Bronchial epithelial cell (primary cell): ENCODE data around the gene MCF2L2. TPM values are rescaled to one million over a fixed set of nuclear protein-coding genes. Genes with fewer than 3 reads are reported as not detected.
A peak's percentile ranks its signal among the peaks of the same experiment; 100 is the strongest.

Experiments
- DNase-seq: peaks from one replicate; pipeline ENCODE4 v3.0.0-alpha.2; 2010; ENCODE audit warnings: low read depth
- FAIRE-seq: peaks from 2 replicates; lab custom pipeline; 2011; peaks lifted over from hg19 to GRCh38; lab: Jason Lieb, UNC
- H3K27me3 ChIP-seq: 2 replicates; pipeline ENCODE4 v1.5.1; 2011; ENCODE audit warnings: low read length; ENCODE audit not compliant: control insufficient read depth, insufficient read depth
- H3K36me3 ChIP-seq: 2 replicates; pipeline ENCODE4 v1.5.1; 2011; ENCODE audit warnings: low read length; ENCODE audit not compliant: control insufficient read depth, insufficient read depth
- H3K4me3 ChIP-seq: 2 replicates; pipeline ENCODE4 v1.5.1; 2011; ENCODE audit warnings: mild to moderate bottlenecking, low read depth, low read length, control low read depth
- total RNA-seq: library from RNA; depleted of rRNA; stranded (reverse); fragments of >200 nt; gene quantifications from 2 replicates; pipeline ENCODE4 v1.2.1, GENCODE V29; 2014
- TF ChIP-seq, protein P1 (sequence below): IDR thresholded peaks from 2 replicates; pipeline ENCODE4 v1.5.1; 2011; ENCODE audit warnings: mild to moderate bottlenecking, moderate library complexity, low read length, control low read depth, inconsistent platforms; ENCODE audit not compliant: insufficient read depth, severe bottlenecking

The MCF2L2 gene
- total RNA-seq, 1 donor from 2014 or later: 0.26 TPM

DNA sequence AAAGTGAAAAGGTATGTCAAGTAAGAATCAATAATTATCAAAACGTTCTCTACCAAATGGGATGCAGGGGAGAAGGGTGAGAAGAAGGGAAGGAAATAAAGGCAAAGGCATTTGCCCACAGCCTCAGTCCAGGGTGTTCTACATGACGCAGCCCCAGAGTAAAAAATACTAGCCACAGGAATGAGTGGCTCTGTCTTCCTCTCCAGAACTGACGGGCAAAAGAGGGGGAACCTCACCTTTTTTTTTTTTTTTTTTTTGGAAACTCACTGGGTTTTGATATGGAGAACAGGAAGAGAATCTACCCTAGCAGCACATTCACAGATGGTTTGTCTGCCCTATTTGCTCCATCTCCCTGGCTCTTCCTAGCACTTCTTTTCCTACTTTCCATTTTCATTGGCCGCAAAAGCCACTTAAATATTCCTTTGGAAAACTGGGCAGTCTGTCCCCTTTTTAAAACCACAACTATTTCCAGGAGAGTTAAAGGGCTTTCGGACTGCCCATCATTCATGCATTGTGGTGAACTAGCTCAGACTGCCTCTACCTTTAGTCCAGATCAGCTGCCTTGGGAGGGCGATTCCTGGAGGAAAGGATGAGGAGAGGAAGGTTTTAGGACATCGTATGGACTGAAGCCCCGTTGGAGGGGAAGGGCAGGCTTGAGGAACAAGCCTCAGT, 147.2 kb downstream of the MCF2L2 start:
- no peak for FAIRE-seq
- no peak overlapping the region for H3K4me3 ChIP-seq
- TF ChIP-seq, protein P1, sequence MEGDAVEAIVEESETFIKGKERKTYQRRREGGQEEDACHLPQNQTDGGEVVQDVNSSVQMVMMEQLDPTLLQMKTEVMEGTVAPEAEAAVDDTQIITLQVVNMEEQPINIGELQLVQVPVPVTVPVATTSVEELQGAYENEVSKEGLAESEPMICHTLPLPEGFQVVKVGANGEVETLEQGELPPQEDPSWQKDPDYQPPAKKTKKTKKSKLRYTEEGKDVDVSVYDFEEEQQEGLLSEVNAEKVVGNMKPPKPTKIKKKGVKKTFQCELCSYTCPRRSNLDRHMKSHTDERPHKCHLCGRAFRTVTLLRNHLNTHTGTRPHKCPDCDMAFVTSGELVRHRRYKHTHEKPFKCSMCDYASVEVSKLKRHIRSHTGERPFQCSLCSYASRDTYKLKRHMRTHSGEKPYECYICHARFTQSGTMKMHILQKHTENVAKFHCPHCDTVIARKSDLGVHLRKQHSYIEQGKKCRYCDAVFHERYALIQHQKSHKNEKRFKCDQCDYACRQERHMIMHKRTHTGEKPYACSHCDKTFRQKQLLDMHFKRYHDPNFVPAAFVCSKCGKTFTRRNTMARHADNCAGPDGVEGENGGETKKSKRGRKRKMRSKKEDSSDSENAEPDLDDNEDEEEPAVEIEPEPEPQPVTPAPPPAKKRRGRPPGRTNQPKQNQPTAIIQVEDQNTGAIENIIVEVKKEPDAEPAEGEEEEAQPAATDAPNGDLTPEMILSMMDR: no peak
- DNase-seq: no peak
- no peaks in the 10 kb centered on the region for H3K36me3 ChIP-seq
- no peaks in the 10 kb centered on the region for H3K27me3 ChIP-seq

DNA sequence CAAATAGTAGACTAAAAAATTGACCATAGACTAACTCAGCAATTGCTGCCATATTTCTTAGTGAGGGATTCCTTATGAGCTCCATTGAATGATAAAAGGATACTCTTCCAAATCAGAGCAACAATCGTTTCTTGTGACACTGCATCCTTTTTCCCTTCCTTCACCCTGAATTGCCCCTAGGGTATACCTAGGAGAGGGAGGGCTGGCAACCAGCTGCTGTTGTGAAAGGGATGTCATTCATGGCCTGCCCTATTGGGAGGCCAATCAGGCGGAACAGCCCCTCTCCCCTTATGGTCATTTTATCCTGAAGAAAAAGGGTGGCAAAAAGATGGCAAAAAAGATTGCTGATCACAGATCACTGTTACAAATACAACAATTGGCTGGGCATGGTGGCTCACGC, 149.0 kb downstream of the MCF2L2 start:
- H3K4me3 ChIP-seq: no peak overlapping the region
- FAIRE-seq: no peak
- TF ChIP-seq, protein P1: no peak
- DNase-seq: no peak
- no peaks in the 10 kb centered on the region for H3K27me3 ChIP-seq
- H3K36me3 ChIP-seq: no peaks in the 10 kb centered on the region

DNA sequence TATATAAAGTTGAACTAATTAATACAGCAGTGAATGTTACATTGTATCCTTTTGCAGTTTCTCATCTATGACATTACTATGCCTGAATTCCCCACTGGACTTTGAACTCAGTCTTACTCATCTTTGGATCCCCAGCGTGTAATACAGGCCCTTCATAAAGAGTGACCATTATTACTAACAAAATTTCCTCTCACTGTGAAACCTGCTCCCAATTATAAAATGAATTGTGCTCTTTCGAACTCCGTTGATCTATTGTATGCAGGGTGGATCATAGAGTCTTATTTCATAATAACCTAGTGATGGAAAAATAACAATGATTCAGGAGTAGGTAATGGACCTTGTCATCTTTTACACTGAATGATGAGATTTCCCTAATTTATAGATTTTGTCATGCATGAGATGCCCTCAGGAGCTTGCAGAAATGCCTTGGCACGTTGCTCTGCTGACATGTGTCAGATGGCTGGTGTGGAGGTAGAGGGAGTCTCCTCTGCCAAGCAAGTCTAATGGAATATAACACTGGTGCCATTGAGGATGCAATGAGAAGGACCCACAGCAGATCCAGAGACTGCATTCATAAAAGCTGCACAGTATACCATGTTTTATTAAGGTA, 149.8 kb downstream of the MCF2L2 start:
- no peak overlapping the region for H3K4me3 ChIP-seq
- peak; percentile 68 for DNase-seq
- no peak for FAIRE-seq
- H3K27me3 ChIP-seq: no peaks in the 10 kb centered on the region
- TF ChIP-seq, protein P1: no peak
- no peaks in the 10 kb centered on the region for H3K36me3 ChIP-seq

DNA sequence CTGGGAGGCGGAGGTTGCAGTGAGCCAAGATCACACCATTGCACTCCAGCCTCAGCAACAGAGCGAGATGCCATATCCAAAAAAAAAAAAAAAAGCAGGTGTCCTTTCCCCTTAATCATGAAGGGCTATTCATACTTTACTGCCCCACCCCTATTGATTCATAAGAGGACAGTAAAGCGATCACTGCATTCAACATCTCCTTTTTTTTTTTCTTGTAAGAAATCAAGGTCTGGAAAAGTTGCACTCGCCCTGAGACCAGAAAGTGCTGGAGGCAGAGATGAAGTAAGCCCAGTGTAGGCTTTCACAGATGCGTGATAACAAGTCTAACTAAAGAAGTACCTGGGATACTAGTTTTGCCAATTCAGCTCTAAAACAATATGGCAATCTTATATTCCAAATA, 151.2 kb downstream of the MCF2L2 start:
- H3K36me3 ChIP-seq: no peaks in the 10 kb centered on the region
- H3K4me3 ChIP-seq: no peak overlapping the region
- DNase-seq (no peak), FAIRE-seq (no peak)
- no peaks in the 10 kb centered on the region for H3K27me3 ChIP-seq
- TF ChIP-seq, protein P1: no peak

DNA sequence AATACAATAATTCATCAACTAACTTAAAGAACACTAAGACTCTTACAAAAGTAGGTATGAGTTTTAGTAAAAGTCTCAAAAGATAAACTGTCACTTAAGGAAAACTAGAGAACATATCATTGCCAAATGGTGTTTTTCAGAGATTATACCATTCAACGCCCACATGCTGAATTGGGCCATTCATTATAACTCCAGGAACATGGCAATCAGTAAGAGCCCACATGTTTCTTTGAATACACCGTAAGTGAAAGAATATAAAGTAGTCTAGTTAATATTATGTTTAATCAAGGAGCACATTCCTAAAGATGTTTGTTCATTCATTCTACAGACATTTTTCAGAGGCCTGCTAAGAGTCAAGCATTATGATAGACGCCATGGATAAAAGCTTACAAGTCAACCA, 152.5 kb downstream of the MCF2L2 start:
- no peak overlapping the region for H3K4me3 ChIP-seq
- no peaks in the 10 kb centered on the region for H3K36me3 ChIP-seq
- TF ChIP-seq, protein P1: no peak
- H3K27me3 ChIP-seq: no peaks in the 10 kb centered on the region
- no peak for DNase-seq
- FAIRE-seq: no peak
